Measurements from ENCODE around the gene USP33. TPM values are rescaled to one million over a fixed set of nuclear protein-coding genes. Genes with fewer than 3 reads are reported as not detected.
A peak's percentile ranks its signal among the peaks of the same experiment; 100 is the strongest.

USP33 gene
- total and polyA plus RNA-seq, 9 of the 15 experiments (the other 6 are each of a cell fraction or from before 2014, with no cell fraction given): 22.4 to 83.5 (median 44.7) TPM

DNA sequence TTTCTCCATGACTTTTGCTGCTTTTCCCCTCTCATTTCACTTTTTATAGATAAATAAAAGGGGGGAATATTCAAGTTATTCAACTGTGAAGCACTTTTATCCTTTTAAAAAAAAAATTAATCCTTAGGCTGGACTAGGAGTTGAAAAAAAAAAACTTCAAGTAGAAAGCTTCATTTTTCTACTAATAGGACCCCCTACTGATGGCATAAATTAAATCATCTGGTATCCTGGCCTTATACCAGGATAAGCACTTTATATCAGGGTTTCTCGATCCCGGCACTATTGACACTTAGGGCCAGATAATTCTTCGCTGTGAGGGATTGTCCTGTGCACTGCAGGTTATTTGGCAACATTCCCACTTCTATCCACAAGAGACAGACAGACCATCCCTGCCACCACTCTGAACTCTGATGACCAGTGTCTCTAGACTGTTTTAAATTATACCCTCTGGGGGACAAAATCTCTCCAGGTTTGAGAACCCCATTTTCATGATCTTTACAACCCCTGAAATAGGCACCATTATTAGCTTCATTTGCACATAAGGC lies 17.6 kb downstream of the USP33 start:
- H2AFZ ChIP-seq (ENCODE audit: low read depth, low read length): no peak overlapping the region
- intact Hi-C loops (cut with micrococcal nuclease): no loop called here
- in situ Hi-C loops (cut with MboI): no loop called here
- H3K9me3 ChIP-seq (replicated peaks; ENCODE audit: control insufficient read depth, insufficient read depth, low read depth, low read length): no peaks in the 10 kb centered on the region
- 41% methylated on average over 3 of the region's 3 CpGs for WGBS (ENCODE audit: insufficient coverage, low coverage, missing lambda C conversion rate)
- no peak overlapping the region for H3K4me2 ChIP-seq (ENCODE audit: insufficient read depth, low read length)
- H3K79me2 ChIP-seq (ENCODE audit: control insufficient read depth, insufficient read depth, low read length): peaks cover 32% of the 10 kb centered on the region
- DNase-seq (ENCODE audit: extremely low read depth in 1 of 4, low spot score in 3 of 4): peak in 3 of 4 experiments; percentile 12 to 43 (median 14)
- H3K27ac ChIP-seq (ENCODE audit: extremely low read depth, low read depth, low read length): no peak overlapping the region
- POLR2A ChIA-PET: interaction anchor here (0.7 to 2.7 kb wide), 2 partner anchors 15 to 26 kb away, joined by 3 to 10 read pairs; no protein-coding TSS in a partner anchor
- peaks cover 0 to 7% of the 10 kb centered on the region in 2 experiments; a peak in 2 of 5 replicates for H3K4me1 ChIP-seq (replicated peaks in 1 of 2; ENCODE audit: control insufficient read depth in 2 of 2, insufficient read depth in 2 of 2, low read length in 2 of 2)
- ATAC-seq: peak; percentile 77
- H4K20me1 ChIP-seq (replicated peaks; ENCODE audit: control insufficient read depth, insufficient read depth, low read length): 0 out of 2 replicates have a peak, but pooled peaks cover 3% of the 10 kb centered on the region
- H3K9me1 ChIP-seq (ENCODE audit: control insufficient read depth, insufficient read depth, low read length): no peaks in the 10 kb centered on the region
- TF ChIP-seq FOXP1 (CRISPR knock-in tag; IDR thresholded peaks at IDR 0.05) (no peak), SIRT6 (IDR thresholded peaks at IDR 0.05; ENCODE audit: low read depth, low read length) (no peak), NFIC (IDR thresholded peaks at IDR 0.05) (peak; percentile 76), ZKSCAN3 (CRISPR knock-in tag; IDR thresholded peaks at IDR 0.05) (no peak)
- no TSS peak for BruUV-seq (replicated peaks)
- no peaks in the 10 kb centered on the region for H3K27me3 ChIP-seq (ENCODE audit: control insufficient read depth in 2 of 2, insufficient read depth in 2 of 2, low read length in 2 of 2)
- H3K36me3 ChIP-seq (ENCODE audit: control insufficient read depth, insufficient read depth, low read length): peaks cover 35% of the 10 kb centered on the region
- peak; percentile 11 for FAIRE-seq
- CTCF ChIA-PET (ENCODE audit: low intra/inter-chr PET ratio): no interaction called here
- H3K4me3 ChIP-seq: no peak overlapping the region
- no peak overlapping the region; a peak in 1 of 4 replicates for H3K9ac ChIP-seq (ENCODE audit: insufficient read depth in 1 of 2, low read depth in 2 of 2, low read length in 2 of 2)

DNA sequence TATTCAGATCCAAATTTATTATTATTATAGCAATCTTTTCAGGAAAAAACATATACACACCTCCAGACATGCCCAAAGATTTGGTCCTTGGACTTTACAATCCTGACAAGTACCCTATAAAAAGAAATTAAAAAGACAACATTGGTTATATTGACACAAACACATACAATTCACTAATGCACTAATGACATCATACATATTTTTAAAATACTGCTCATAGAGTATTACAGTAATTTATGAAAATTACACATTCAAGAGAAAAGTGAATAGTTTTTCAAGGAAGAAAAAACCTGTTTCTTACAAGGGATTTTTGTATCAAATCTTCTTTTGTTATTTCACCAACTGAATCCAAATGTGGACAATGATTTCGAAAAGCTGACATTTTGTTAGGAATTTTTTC lies 18.3 kb downstream of the USP33 start:
- WGBS (ENCODE audit: insufficient coverage, low coverage, missing lambda C conversion rate): 65% methylated on average over 1 of the region's 1 CpG
- Histone ChIP-seq H3K9me3 (replicated peaks; ENCODE audit: control insufficient read depth, insufficient read depth, low read depth, low read length) (no peaks in the 10 kb centered on the region), H3K4me3 (no peak overlapping the region), H3K4me1 (replicated peaks in 1 of 2; ENCODE audit: control insufficient read depth in 2 of 2, insufficient read depth in 2 of 2, low read length in 2 of 2) (peaks cover 0 to 7% of the 10 kb centered on the region in 2 experiments; a peak in 2 of 5 replicates), H3K79me2 (ENCODE audit: control insufficient read depth, insufficient read depth, low read length) (peaks cover 27% of the 10 kb centered on the region), H3K27ac (ENCODE audit: extremely low read depth, low read depth, low read length) (no peak overlapping the region), H3K36me3 (ENCODE audit: control insufficient read depth, insufficient read depth, low read length) (peaks cover 39% of the 10 kb centered on the region), H3K9me1 (ENCODE audit: control insufficient read depth, insufficient read depth, low read length) (no peaks in the 10 kb centered on the region), H4K20me1 (replicated peaks; ENCODE audit: control insufficient read depth, insufficient read depth, low read length) (0 out of 2 replicates have a peak, but pooled peaks cover 3% of the 10 kb centered on the region), H2AFZ (ENCODE audit: low read depth, low read length) (no peak overlapping the region), H3K9ac (ENCODE audit: insufficient read depth in 1 of 2, low read depth in 2 of 2, low read length in 2 of 2) (no peak overlapping the region), H3K27me3 (ENCODE audit: control insufficient read depth in 2 of 2, insufficient read depth in 2 of 2, low read length in 2 of 2) (no peaks in the 10 kb centered on the region), H3K4me2 (ENCODE audit: insufficient read depth, low read length) (no peak overlapping the region)
- DNase-seq (ENCODE audit: extremely low read depth in 1 of 4, low spot score in 3 of 4) (no peak), ATAC-seq (no peak), FAIRE-seq (no peak)
- CTCF ChIA-PET (ENCODE audit: low intra/inter-chr PET ratio): no interaction called here
- BruUV-seq (replicated peaks): no TSS peak
- POLR2A ChIA-PET: no interaction called here
- intact Hi-C loops (cut with micrococcal nuclease) (no loop called here), in situ Hi-C loops (cut with MboI) (no loop called here)
- no peak for TF ChIP-seq STAT5B (CRISPR knock-in tag; IDR thresholded peaks at IDR 0.05)
- TF ChIP-seq, protein P1, sequence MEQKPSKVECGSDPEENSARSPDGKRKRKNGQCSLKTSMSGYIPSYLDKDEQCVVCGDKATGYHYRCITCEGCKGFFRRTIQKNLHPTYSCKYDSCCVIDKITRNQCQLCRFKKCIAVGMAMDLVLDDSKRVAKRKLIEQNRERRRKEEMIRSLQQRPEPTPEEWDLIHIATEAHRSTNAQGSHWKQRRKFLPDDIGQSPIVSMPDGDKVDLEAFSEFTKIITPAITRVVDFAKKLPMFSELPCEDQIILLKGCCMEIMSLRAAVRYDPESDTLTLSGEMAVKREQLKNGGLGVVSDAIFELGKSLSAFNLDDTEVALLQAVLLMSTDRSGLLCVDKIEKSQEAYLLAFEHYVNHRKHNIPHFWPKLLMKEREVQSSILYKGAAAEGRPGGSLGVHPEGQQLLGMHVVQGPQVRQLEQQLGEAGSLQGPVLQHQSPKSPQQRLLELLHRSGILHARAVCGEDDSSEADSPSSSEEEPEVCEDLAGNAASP (IDR thresholded peaks at IDR 0.05): no peak
